Neural progenitor cell (in vitro differentiated cells): Measurements from ENCODE around the gene BCORL1. TPM values are rescaled to one million over a fixed set of nuclear protein-coding genes. Genes with fewer than 3 reads are reported as not detected.

Experiments
- DNase-seq: peaks from one replicate; pipeline ENCODE4 v3.0.0-alpha.2; 2016; ENCODE audit warnings: low spot score
- H2AFZ ChIP-seq: fragments of 200-600 bp; sonication (generic); replicated peaks from 2 replicates; pipeline ENCODE4 v1.6.1; 2016; ENCODE audit warnings: antibody characterized with exemption
- H3F3A ChIP-seq: fragments of 200-600 bp; sonication (generic); 2 replicates; pipeline ENCODE4 v1.6.1; 2016; ENCODE audit warnings: antibody characterized with exemption, low read depth
- H3K27ac ChIP-seq: fragments of 200-600 bp; sonication (generic); 2 replicates; pipeline ENCODE4 v1.5.1; 2016; ENCODE audit warnings: mild to moderate bottlenecking
- H3K27me3 ChIP-seq: fragments of 200-600 bp; sonication (generic); 2 replicates; pipeline ENCODE4 v1.6.1; 2016; ENCODE audit warnings: mild to moderate bottlenecking, moderate library complexity
- H3K36me3 ChIP-seq: fragments of 200-600 bp; sonication (generic); 2 replicates; pipeline ENCODE4 v1.5.1; 2016
- H3K4me1 ChIP-seq: fragments of 200-600 bp; sonication (generic); 2 replicates; pipeline ENCODE4 v1.6.1; 2016; ENCODE audit warnings: mixed run types
- H3K4me2 ChIP-seq: fragments of 200-600 bp; sonication (generic); 2 replicates; pipeline ENCODE4 v1.6.1; 2016
- H3K4me3 ChIP-seq: fragments of 200-600 bp; sonication (generic); 2 replicates; pipeline ENCODE4 v1.5.1; 2016
- H3K79me2 ChIP-seq: fragments of 200-600 bp; sonication (generic); 2 replicates; pipeline ENCODE4 v1.6.1; 2016; ENCODE audit warnings: low read depth
- H3K9ac ChIP-seq: fragments of 200-600 bp; sonication (generic); 2 replicates; pipeline ENCODE4 v1.6.1; 2016
- H3K9me3 ChIP-seq: fragments of 200-600 bp; sonication (generic); 2 replicates; pipeline ENCODE4 v1.5.1; 2016; ENCODE audit warnings: low read depth
- H4K20me1 ChIP-seq: fragments of 200-600 bp; sonication (generic); 2 replicates; pipeline ENCODE4 v1.6.1; 2016; ENCODE audit warnings: low read depth
- H3K27ac Mint-ChIP-seq: 3 replicates; pipeline ENCODE4 v1.8.0; 2021; ENCODE audit warnings: mixed read lengths
- H3K27me3 Mint-ChIP-seq: 2 replicates; pipeline ENCODE4 v1.8.0; 2022; ENCODE audit warnings: low read depth, mild to moderate bottlenecking, inconsistent platforms, moderate library complexity, mixed read lengths; ENCODE audit not compliant: insufficient read depth
- H3K36me3 Mint-ChIP-seq: 3 replicates; pipeline ENCODE4 v1.8.0; 2021; ENCODE audit warnings: mixed read lengths
- H3K4me1 Mint-ChIP-seq: 3 replicates; pipeline ENCODE4 v1.8.0; 2021; ENCODE audit warnings: mixed read lengths
- H3K4me3 Mint-ChIP-seq: 3 replicates; pipeline ENCODE4 v1.8.0; 2021; ENCODE audit warnings: mild to moderate bottlenecking, moderate library complexity, mixed read lengths
- H3K9me3 Mint-ChIP-seq: 3 replicates; pipeline ENCODE4 v1.8.0; 2020; ENCODE audit warnings: mixed read lengths
- EZH2 ChIP-seq: fragments of 200-600 bp; sonication (generic); IDR thresholded peaks from 2 replicates; pipeline ENCODE4 v1.6.1; 2017; ENCODE audit warnings: antibody characterized with exemption, mild to moderate bottlenecking, moderate library complexity
- EZH2phosphoT487 ChIP-seq: fragments of 200-600 bp; sonication (generic); IDR thresholded peaks from 2 replicates; pipeline ENCODE4 v1.6.1; 2017; ENCODE audit warnings: antibody characterized with exemption
- total RNA-seq: library from RNA; depleted of rRNA; stranded (reverse); fragments of >200 nt; gene quantifications from 2 replicates; pipeline ENCODE4 v1.2.3, GENCODE V29; 2015; ENCODE audit warnings: low replicate concordance
- TF ChIP-seq, protein P1 (sequence below): fragments of 200-600 bp; sonication (generic); IDR thresholded peaks from 2 replicates; pipeline ENCODE4 v1.5.1; 2017; ENCODE audit warnings: antibody characterized with exemption, mild to moderate bottlenecking

The BCORL1 gene
- total RNA-seq, 1 donor from 2014 or later, result 5.1 TPM

GRCh38 chrX:130009658-130010223 lies 27.3 kb downstream of the BCORL1 start:
- Histone ChIP-seq H3K9ac (no peak overlapping the region), H3K27ac (no peak overlapping the region), H3K4me1 (no peaks in the 10 kb centered on the region), H2AFZ (no peak overlapping the region), H4K20me1 (peaks cover 12% of the 10 kb centered on the region), H3K4me3 (no peak overlapping the region), H3K27me3 (no peaks in the 10 kb centered on the region), H3K4me2 (no peak overlapping the region), H3K9me3 (no peaks in the 10 kb centered on the region), H3K36me3 (no peaks in the 10 kb centered on the region), H3K79me2 (no peaks in the 10 kb centered on the region), H3F3A (no peaks in the 10 kb centered on the region)
- TF ChIP-seq, protein P1, sequence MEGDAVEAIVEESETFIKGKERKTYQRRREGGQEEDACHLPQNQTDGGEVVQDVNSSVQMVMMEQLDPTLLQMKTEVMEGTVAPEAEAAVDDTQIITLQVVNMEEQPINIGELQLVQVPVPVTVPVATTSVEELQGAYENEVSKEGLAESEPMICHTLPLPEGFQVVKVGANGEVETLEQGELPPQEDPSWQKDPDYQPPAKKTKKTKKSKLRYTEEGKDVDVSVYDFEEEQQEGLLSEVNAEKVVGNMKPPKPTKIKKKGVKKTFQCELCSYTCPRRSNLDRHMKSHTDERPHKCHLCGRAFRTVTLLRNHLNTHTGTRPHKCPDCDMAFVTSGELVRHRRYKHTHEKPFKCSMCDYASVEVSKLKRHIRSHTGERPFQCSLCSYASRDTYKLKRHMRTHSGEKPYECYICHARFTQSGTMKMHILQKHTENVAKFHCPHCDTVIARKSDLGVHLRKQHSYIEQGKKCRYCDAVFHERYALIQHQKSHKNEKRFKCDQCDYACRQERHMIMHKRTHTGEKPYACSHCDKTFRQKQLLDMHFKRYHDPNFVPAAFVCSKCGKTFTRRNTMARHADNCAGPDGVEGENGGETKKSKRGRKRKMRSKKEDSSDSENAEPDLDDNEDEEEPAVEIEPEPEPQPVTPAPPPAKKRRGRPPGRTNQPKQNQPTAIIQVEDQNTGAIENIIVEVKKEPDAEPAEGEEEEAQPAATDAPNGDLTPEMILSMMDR, result no peak
- no peak for TF ChIP-seq EZH2phosphoT487
- TF ChIP-seq EZH2, result no peak
- no peak overlapping the region for H3K27ac Mint-ChIP-seq
- H3K27me3 Mint-ChIP-seq, result peaks cover 4% of the 10 kb centered on the region
- H3K9me3 Mint-ChIP-seq, result no peaks in the 10 kb centered on the region
- no peaks in the 10 kb centered on the region for H3K4me1 Mint-ChIP-seq
- no peak for DNase-seq
- peaks cover 45% of the 10 kb centered on the region for H3K36me3 Mint-ChIP-seq
- no peak overlapping the region for H3K4me3 Mint-ChIP-seq

DNA sequence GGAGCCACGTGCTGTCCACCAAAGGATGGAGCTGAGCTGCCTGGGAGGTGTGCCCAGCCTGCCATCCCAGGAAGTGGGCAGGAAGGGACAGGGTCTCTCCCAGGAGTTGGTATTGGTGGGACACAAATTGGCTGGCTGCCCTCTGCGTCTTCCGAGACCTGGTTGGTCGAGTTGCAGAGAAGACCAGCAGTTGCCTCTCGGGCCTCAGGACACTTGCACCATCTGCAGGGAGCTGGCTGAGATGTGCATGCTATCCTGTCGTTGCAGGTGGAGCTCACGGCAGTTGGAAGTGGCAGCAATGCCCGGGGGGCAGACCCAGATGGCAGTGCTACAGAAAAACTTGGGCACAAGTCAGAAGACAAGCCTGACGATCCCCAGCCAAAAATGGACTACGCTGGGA lies 30.2 kb downstream of the BCORL1 start:
- Mint-ChIP-seq H3K4me1 (no peaks in the 10 kb centered on the region), H3K9me3 (no peaks in the 10 kb centered on the region), H3K27me3 (peaks cover 6% of the 10 kb centered on the region), H3K4me3 (no peak overlapping the region), H3K27ac (no peak overlapping the region), H3K36me3 (peaks cover 44% of the 10 kb centered on the region)
- no peaks in the 10 kb centered on the region for H3K27me3 ChIP-seq
- no peak overlapping the region for H3K9ac ChIP-seq
- no peak overlapping the region for H2AFZ ChIP-seq
- H3K36me3 ChIP-seq, result no peaks in the 10 kb centered on the region
- H3F3A ChIP-seq, result no peaks in the 10 kb centered on the region
- H3K9me3 ChIP-seq, result no peaks in the 10 kb centered on the region
- no peaks in the 10 kb centered on the region for H3K79me2 ChIP-seq
- H3K4me1 ChIP-seq, result no peaks in the 10 kb centered on the region
- no peak overlapping the region for H3K4me2 ChIP-seq
- no peak for DNase-seq
- no peak overlapping the region for H3K4me3 ChIP-seq
- TF ChIP-seq, protein P1, result no peak
- no peak for TF ChIP-seq EZH2
- no peak for TF ChIP-seq EZH2phosphoT487
- H4K20me1 ChIP-seq, result peaks cover 24% of the 10 kb centered on the region
- H3K27ac ChIP-seq, result no peak overlapping the region

DNA sequence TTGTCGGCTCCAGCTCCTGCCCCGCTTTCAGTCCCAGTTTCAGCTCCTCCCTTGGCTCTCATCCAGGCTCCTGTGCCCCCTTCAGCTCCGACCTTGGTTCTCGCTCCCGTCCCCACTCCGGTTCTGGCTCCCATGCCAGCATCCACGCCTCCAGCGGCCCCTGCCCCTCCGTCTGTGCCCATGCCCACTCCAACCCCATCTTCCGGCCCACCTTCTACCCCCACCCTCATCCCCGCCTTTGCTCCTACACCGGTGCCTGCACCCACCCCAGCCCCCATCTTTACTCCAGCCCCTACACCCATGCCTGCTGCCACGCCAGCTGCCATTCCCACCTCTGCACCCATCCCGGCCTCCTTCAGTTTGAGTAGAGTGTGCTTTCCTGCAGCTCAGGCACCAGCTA lies 31.2 kb downstream of the BCORL1 start:
- Histone ChIP-seq H4K20me1 (peaks cover 29% of the 10 kb centered on the region), H3K4me2 (no peak overlapping the region), H3K4me1 (no peaks in the 10 kb centered on the region), H3K9me3 (no peaks in the 10 kb centered on the region), H3K9ac (no peak overlapping the region), H3K27me3 (no peaks in the 10 kb centered on the region), H2AFZ (no peak overlapping the region), H3K4me3 (no peak overlapping the region), H3F3A (no peaks in the 10 kb centered on the region), H3K79me2 (peaks cover 4% of the 10 kb centered on the region), H3K36me3 (no peaks in the 10 kb centered on the region), H3K27ac (no peak overlapping the region)
- H3K27me3 Mint-ChIP-seq, result peaks cover 6% of the 10 kb centered on the region
- TF ChIP-seq EZH2, result no peak
- TF ChIP-seq EZH2phosphoT487, result no peak
- TF ChIP-seq, protein P1, result no peak
- H3K4me1 Mint-ChIP-seq, result no peaks in the 10 kb centered on the region
- peaks cover 45% of the 10 kb centered on the region for H3K36me3 Mint-ChIP-seq
- no peak overlapping the region for H3K27ac Mint-ChIP-seq
- no peaks in the 10 kb centered on the region for H3K9me3 Mint-ChIP-seq
- no peak for DNase-seq
- no peak overlapping the region for H3K4me3 Mint-ChIP-seq
